Subcutaneous abdominal adipose tissue (tissue), 5 donors: ENCODE results near the gene NCOA5.

Source experiments
- H3K27ac ChIP-seq: one replicate; pipeline ENCODE4 v1.7.0; 2013; ENCODE audit warnings: low read depth, mild to moderate bottlenecking, inconsistent platforms, low read length, moderate library complexity
- H3K27me3 ChIP-seq, 5 donors: one replicate each; pipeline ENCODE4 v1.7.0; 2013; ENCODE audit warnings: low read length in 5 of 5, inconsistent platforms in 1 of 5; ENCODE audit not compliant: control insufficient read depth in 5 of 5, insufficient read depth in 4 of 5
- H3K36me3 ChIP-seq, 5 donors: one replicate each; pipeline ENCODE4 v1.7.0; 2013; ENCODE audit warnings: low read length in 5 of 5; ENCODE audit not compliant: control insufficient read depth in 5 of 5, insufficient read depth in 5 of 5
- H3K4me1 ChIP-seq, 5 donors: one replicate each; pipeline ENCODE4 v1.7.0; 2013; ENCODE audit warnings: low read length in 5 of 5, mild to moderate bottlenecking in 3 of 5, moderate library complexity in 1 of 5; ENCODE audit not compliant: control insufficient read depth in 5 of 5, insufficient read depth in 5 of 5
- H3K4me3 ChIP-seq, 5 donors: one replicate each; pipeline ENCODE4 v1.7.0; 2013; ENCODE audit warnings: low read length in 5 of 5, low read depth in 1 of 5
- H3K9ac ChIP-seq, 5 donors: one replicate each; pipeline ENCODE4 v1.7.0; 2013; ENCODE audit warnings: low read length in 5 of 5, mild to moderate bottlenecking in 4 of 5, moderate library complexity in 3 of 5
- H3K9me3 ChIP-seq, 5 donors: one replicate each; pipeline ENCODE4 v1.7.0; 2013; ENCODE audit warnings: low read length in 5 of 5; ENCODE audit not compliant: control insufficient read depth in 5 of 5
- donor health status: healthy.
- donor health status: healthy.
- donor health status: healthy.
- donor health status: healthy.
- donor health status: healthy.

Gene NCOA5

DNA sequence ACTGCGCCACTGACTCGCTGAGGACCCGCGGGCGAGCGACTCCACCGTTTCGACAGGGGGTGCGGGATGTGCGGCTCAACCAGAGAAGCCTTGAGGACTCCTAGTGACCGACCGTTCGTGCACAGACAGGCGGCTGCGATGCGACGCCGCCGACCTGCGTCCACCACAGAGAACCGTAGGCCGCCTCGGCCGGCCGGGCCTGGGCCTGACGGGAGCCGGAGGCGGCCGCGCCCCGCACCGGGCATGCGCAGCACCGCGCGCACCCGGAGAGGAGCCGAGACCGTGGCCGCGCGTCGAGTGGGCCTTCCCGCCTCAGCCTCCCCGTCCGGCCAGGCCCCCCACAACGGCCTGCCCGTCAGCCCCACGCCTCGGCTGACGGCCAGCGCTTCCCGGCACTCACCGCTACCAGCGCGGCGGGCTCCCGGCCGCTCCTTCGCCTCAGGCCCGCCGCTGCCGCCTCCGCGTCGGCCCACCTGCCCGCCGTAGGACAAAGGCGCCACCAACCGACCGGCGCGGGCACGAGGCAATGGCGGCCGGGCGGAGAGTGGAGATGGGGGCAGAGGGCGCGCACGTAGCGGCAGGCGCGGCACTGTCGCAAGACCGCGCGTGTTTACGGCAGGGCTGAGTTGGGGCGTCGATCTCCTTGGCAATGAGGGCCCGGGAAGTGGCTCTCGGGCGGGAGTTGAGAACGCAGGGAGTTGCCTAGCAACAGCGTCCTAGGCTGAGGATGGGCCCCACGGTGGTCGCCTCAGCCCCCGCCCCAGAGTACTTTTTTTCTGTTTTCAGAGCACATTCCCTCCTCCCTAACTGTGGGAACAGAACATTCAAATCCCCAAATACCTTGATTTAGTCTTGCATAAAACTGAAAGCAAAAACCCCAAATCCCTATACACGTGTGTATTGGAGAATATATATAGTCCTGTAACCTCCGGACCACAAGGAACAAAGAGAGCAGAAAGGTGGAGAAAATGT is at the start of gene NCOA5:
Gene NCOA5, minus strand, starts transcription at position 546 of the 972 bp plus-strand sequence. CDS start 10,538 bp downstream, outside the sequence.
- Histone ChIP-seq H3K4me1 (peaks cover 10 to 50% (median 45%) of the 10 kb centered on the region in 5 donors), H3K9me3 (no peaks in the 10 kb centered on the region), H3K4me3 (peak within 1 kb of the TSS; percentile 66 to 96 (median 84)), H3K27ac (peak within 1 kb of the TSS; percentile 93), H3K27me3 (no peaks in the 10 kb centered on the region), H3K9ac (peak within 1 kb of the TSS; percentile 66 to 97 (median 93)), H3K36me3 (no peaks in the 10 kb centered on the region)

DNA sequence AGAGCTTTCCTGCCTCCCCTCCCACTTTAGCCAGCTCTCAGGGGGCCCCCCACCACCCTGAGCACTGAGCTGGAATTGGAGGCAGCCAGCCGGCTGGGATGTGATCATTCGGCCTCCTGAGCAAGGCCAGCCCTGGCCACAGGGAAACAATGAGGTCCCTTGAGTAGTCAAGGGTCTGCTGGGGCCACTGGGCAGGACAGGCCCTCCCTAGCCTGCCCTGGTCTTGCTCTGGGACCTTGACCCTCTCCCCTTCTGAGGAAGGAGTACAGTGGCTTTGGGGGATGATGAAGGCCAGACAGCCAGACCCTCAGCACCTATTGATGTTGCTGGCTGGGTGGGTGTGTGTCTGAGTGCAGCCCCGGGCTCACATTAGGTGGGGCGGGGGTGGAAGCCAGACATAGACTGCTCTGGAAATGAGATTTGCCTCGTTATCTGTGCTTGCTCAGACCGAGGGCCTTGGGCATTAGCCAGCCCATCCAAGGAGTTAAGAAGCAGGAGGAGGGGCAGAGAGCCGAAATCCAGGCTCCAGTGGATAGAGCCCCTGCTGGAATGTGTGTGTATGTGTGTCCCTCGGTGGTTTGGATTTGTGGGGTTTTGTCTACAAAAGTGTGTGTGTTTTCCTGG is 49.6 kb upstream of the NCOA5 start:
- peaks cover 21 to 57% (median 43%) of the 10 kb centered on the region in 5 donors for H3K27me3 ChIP-seq
- H3K4me1 ChIP-seq = no peaks in the 10 kb centered on the region
- H3K9ac ChIP-seq = no peak overlapping the region
- no peaks in the 10 kb centered on the region for H3K9me3 ChIP-seq
- H3K27ac ChIP-seq = no peak overlapping the region
- no peaks in the 10 kb centered on the region for H3K36me3 ChIP-seq
- no peak overlapping the region for H3K4me3 ChIP-seq

DNA sequence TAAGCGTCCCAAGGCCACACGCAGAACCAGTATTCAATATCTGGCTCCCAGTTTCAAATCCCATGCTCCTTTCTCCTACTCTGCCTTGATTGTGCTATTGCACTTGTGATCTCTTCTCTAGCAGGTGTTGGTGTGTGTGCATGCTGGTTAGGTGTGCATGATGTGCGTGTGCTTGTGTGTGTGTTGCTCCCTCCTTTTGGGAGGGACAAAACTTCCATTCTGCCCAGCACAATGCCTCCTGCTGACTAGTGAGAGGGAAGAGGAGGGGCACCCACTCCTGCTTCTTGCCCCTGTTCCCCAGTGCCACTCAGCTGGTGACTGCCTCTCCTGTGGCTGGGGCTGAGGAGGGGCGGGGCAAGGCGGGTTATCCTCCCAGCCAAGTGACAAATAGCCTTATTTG is 48.1 kb upstream of the NCOA5 start:
- H3K36me3 ChIP-seq = no peaks in the 10 kb centered on the region
- H3K9me3 ChIP-seq = no peaks in the 10 kb centered on the region
- peaks cover 23 to 58% (median 46%) of the 10 kb centered on the region in 5 donors for H3K27me3 ChIP-seq
- H3K9ac ChIP-seq = no peak overlapping the region
- H3K4me3 ChIP-seq = no peak overlapping the region
- peaks cover 0 to 3% (median 2%) of the 10 kb centered on the region in 5 donors for H3K4me1 ChIP-seq
- H3K27ac ChIP-seq = no peak overlapping the region

DNA sequence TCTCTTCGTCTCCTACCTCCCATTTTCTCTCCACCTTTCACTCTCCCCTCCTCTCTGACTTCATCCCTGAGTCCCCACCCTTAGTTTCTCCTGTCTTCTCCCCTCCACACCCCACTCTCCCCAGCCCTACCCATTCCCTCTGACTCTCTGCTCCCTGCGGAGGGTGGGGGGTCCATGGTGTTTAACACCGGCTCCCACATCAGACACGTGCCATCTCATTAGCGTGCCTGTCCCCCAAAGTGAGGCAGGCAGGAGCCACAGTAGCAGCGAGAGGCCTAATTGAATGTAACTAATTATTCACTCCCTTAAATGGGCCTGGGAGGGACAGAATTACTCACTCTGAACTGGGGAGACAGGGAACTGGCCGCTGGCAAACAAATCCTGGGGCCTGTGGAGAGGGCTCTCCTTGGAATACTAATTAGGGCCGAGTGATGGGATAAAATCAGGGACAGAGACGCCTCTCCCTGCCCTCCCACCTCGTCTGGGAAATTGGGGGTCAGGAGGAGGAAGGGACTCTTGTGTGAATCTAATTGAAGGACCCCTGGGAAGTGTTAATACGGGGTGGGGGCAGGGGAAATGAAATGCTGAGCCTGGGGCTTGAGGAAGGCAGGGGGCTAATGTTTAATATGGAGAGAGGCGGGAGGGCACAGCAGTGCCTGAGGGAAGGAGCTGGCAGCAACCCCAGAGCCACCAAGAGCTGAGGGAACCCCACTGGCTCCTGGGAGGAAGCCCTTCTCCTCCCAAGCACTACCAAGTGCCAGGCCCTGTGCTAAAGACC is 46.3 kb upstream of the NCOA5 start:
- no peaks in the 10 kb centered on the region for H3K9me3 ChIP-seq
- H3K27ac ChIP-seq = no peak overlapping the region
- H3K4me1 ChIP-seq = peaks cover 0 to 11% (median 5%) of the 10 kb centered on the region in 5 donors
- no peak overlapping the region for H3K9ac ChIP-seq
- H3K27me3 ChIP-seq = peaks cover 25 to 59% (median 48%) of the 10 kb centered on the region in 5 donors
- no peaks in the 10 kb centered on the region for H3K36me3 ChIP-seq
- H3K4me3 ChIP-seq = no peak overlapping the region

DNA sequence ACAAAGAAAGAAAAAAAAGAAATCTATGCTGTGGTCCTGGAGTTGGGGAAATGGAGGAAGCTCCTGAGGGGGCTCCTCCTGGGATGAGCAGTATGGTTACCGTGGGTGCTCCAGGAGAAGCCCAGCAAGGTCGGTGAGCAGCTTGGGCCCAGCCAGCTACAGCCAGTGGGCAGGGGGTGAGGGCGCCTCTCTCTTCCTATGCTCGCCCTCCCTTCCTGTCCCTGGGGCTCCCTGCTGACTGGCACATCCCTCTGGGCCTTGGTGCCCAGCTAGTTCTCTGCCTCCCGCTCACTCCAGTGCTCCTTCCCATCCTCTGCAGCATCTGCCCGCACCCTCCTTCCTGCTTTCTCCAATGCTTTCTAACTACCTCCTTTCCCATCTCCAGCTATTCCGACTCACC is 45.0 kb upstream of the NCOA5 start:
- H3K4me1 ChIP-seq = peaks cover 0 to 21% (median 5%) of the 10 kb centered on the region in 5 donors
- H3K4me3 ChIP-seq = no peak overlapping the region
- H3K9ac ChIP-seq = no peak overlapping the region
- H3K36me3 ChIP-seq = no peaks in the 10 kb centered on the region
- no peak overlapping the region for H3K27ac ChIP-seq
- H3K9me3 ChIP-seq = no peaks in the 10 kb centered on the region
- peaks cover 23 to 47% (median 35%) of the 10 kb centered on the region in 5 donors for H3K27me3 ChIP-seq

DNA sequence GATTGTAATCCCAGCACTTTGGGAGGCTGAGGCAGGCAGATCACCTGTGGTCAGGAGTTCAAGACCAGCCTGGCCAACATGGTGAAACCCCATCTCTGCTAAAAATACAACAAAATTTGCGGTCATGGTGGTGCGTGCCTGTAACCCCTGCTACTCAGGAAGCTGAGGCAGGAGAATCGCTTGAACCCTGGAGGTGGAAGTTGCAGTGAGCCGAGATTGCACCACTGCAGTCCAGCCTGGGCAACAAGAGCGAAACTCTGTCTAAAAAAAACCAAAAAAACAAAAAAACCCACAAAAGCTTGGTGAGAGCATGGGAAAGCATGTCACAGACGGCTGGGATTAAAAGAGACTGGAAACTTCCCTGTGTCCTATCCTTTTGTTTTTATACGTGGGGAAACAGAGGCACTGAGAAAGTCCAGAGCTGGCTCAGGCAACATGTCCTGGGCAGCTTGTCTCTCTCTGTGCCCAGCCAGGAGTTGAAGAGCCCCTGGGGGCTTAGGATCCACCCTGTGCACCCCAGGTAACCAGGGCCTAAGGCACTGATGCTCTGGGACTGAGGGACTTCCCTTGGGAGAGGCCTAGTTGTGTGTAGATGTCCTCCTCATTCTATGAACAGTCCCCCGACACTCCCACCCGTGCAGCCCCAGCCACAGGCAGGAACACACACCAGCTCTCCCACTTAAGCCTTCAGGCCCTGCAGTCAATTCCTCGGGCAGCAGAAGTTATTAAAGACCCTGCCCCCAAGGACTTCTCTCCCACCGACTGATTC is 44.3 kb upstream of the NCOA5 start:
- H3K27me3 ChIP-seq = peaks cover 17 to 41% (median 29%) of the 10 kb centered on the region in 5 donors
- no peak overlapping the region for H3K9ac ChIP-seq
- H3K4me3 ChIP-seq = no peak overlapping the region
- H3K4me1 ChIP-seq = peaks cover 0 to 21% (median 5%) of the 10 kb centered on the region in 5 donors
- peaks cover 0 to under 1% (median 0%) of the 10 kb centered on the region in 5 donors for H3K36me3 ChIP-seq
- H3K27ac ChIP-seq = no peak overlapping the region
- H3K9me3 ChIP-seq = no peaks in the 10 kb centered on the region

DNA sequence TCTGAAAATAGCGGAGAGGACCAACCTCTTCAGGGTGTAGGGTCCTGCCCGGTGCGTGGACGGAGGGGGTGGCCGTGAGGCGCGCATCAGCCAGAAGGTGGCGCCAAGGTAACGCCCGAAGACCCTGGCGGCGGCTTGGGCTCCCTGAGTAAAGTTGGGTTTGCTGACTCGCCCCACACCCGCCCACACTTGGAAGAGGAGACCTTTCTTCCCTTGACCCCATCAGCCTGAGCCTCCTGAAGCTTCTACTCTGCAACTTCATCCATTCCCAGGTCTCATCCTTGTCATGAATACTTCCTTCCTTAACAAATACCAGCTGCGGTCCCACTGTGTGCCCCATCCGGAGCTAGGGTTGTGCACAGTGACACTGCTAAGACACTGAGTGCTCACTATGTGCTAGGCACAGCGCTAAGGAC is 43.0 kb upstream of the NCOA5 start:
- H3K4me3 ChIP-seq = peak overlapping the region in 1 of 5 donors; percentile 2
- peaks cover 0 to 10% (median 4%) of the 10 kb centered on the region in 5 donors for H3K36me3 ChIP-seq
- no peaks in the 10 kb centered on the region for H3K9me3 ChIP-seq
- no peak overlapping the region for H3K9ac ChIP-seq
- H3K27ac ChIP-seq = no peak overlapping the region
- H3K4me1 ChIP-seq = peaks cover 0 to 21% (median 5%) of the 10 kb centered on the region in 5 donors
- H3K27me3 ChIP-seq = peaks cover 9 to 27% (median 22%) of the 10 kb centered on the region in 5 donors

DNA sequence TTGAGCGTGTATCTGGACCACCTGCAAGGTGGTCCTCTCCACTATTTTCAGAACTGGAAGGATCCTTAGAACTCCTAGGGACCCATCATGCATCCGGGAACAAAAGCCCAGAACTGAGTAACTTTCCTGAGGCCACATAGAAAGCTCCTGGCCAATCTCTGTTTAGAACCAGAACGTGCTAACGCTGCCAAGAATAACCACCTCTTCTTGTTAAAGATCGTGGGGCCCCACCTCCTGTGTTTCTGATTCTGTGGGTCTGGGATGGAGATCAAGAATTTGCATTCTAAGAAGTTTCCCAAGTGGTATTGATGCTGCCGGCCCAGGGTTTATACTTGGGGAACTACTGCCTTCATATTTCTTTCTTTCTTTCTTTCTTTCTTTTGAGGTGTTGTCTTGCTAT is 41.6 kb upstream of the NCOA5 start:
- Histone ChIP-seq H3K4me1 (peaks cover 0 to 21% (median 5%) of the 10 kb centered on the region in 5 donors), H3K36me3 (peaks cover 0 to 21% (median 8%) of the 10 kb centered on the region in 5 donors), H3K9me3 (no peaks in the 10 kb centered on the region), H3K27ac (no peak overlapping the region), H3K27me3 (peaks cover 4 to 21% (median 17%) of the 10 kb centered on the region in 5 donors), H3K9ac (no peak overlapping the region), H3K4me3 (no peak overlapping the region)

DNA sequence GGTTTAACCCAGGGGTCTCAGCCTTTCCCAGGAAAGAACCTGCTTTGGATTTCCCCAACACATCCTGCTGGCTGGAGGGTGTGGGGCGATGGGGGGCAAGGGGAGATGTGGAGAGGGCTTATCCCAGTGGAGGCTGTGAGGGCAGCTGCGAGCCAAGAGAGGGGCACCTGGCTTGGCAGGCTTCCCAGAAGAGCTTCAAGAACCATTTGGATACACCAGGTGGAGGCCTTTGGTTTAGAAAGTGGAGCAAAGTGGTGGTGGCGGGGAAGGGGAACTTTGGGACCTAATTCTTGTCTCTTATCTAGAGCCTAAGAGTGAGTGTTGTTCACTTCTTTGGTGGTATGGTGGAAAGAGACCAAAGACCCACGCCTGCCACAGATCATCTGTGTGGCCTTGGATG is 40.8 kb upstream of the NCOA5 start:
- Histone ChIP-seq H3K27ac (no peak overlapping the region), H3K4me3 (no peak overlapping the region), H3K9me3 (no peaks in the 10 kb centered on the region), H3K27me3 (peaks cover 2 to 21% (median 13%) of the 10 kb centered on the region in 5 donors), H3K4me1 (peaks cover 0 to 21% (median 5%) of the 10 kb centered on the region in 5 donors), H3K9ac (no peak overlapping the region), H3K36me3 (peaks cover 0 to 29% (median 16%) of the 10 kb centered on the region in 5 donors)
